GM12878 (cell line): ENCODE results near the gene SLC39A13. TPM values are rescaled to one million over a fixed set of nuclear protein-coding genes. Genes with fewer than 3 reads are reported as not detected.
A peak's percentile ranks its signal among the peaks of the same experiment; 100 is the strongest.

ENCODE experiments used
- BCL11A ChIP-seq: IDR thresholded peaks from 2 replicates; pipeline ENCODE4 v1.6.1; 2011; ENCODE audit warnings: low read depth, low read length
- BMI1 ChIP-seq: fragments of 450-650 bp; IDR thresholded peaks from 2 replicates; pipeline ENCODE4 v1.6.1; 2016; ENCODE audit warnings: mild to moderate bottlenecking, moderate library complexity, borderline replicate concordance
- CBX3 ChIP-seq: fragments of 200-600 bp; sonication (generic); IDR thresholded peaks from 2 replicates; pipeline ENCODE4 v1.6.1; 2016; ENCODE audit warnings: low read depth, borderline replicate concordance
- CEBPB ChIP-seq, 2 experiments: fragments of 150-350 bp in 1 of 2; IDR thresholded peaks; 2 replicates each; pipeline ENCODE4 v1.6.1; 2012 to 2014; ENCODE audit warnings: low read depth in 2 of 2, low read length in 2 of 2, borderline replicate concordance in 1 of 2, inconsistent platforms in 1 of 2
- CREM ChIP-seq: IDR thresholded peaks from 2 replicates; pipeline ENCODE4 v1.6.1; 2014; ENCODE audit warnings: antibody characterized with exemption, low read depth
- E2F8 ChIP-seq: fragments of 450-650 bp; IDR thresholded peaks from 2 replicates; pipeline ENCODE4 v1.6.1; 2018; ENCODE audit warnings: mild to moderate bottlenecking, low read depth, moderate library complexity; ENCODE audit not compliant: partially characterized antibody
- HDAC2 ChIP-seq: fragments of 200-600 bp; sonication (generic); IDR thresholded peaks from 2 replicates; pipeline ENCODE4 v1.6.1; 2017
- IKZF1 ChIP-seq: fragments of 450-650 bp; conservative IDR thresholded peaks from 2 replicates; pipeline ENCODE4 v1.6.1; 2017; ENCODE audit warnings: antibody characterized with exemption, mild to moderate bottlenecking
- JUNB ChIP-seq: IDR thresholded peaks from 2 replicates; pipeline ENCODE4 v1.6.1; 2016; ENCODE audit warnings: antibody characterized with exemption, mild to moderate bottlenecking
- KAT2A ChIP-seq: conservative IDR thresholded peaks from 2 replicates; pipeline ENCODE4 v1.6.1; 2011; ENCODE audit warnings: low read depth, low read length; ENCODE audit not compliant: control insufficient read depth
- MTA2 ChIP-seq: fragments of 450-650 bp; IDR thresholded peaks from 2 replicates; pipeline ENCODE4 v1.6.1; 2016; ENCODE audit warnings: low read depth, mild to moderate bottlenecking, moderate library complexity
- MXI1 ChIP-seq: fragments of 150-350 bp; IDR thresholded peaks from 2 replicates; pipeline ENCODE4 v1.6.1; 2011; ENCODE audit warnings: low read depth, mild to moderate bottlenecking, inconsistent platforms, low read length, improper control_type of control experiment
- MYC ChIP-seq: IDR thresholded peaks from 2 replicates; pipeline ENCODE4 v1.6.1; 2011; ENCODE audit warnings: mild to moderate bottlenecking, low read length, moderate library complexity, inconsistent platforms; ENCODE audit not compliant: insufficient read depth, insufficient replicate concordance, insufficient read length, severe bottlenecking
- NFIC ChIP-seq: IDR thresholded peaks from 2 replicates; pipeline ENCODE4 v1.6.1; 2012; ENCODE audit warnings: low read depth, mild to moderate bottlenecking, inconsistent platforms, low read length, moderate library complexity
- NFXL1 ChIP-seq: fragments of 450-650 bp; IDR thresholded peaks from 2 replicates; pipeline ENCODE4 v1.6.1; 2017; ENCODE audit warnings: antibody characterized with exemption, mild to moderate bottlenecking, borderline replicate concordance
- NFYA ChIP-seq: IDR thresholded peaks from 2 replicates; pipeline ENCODE4 v1.6.1; 2011; ENCODE audit warnings: low read depth, mild to moderate bottlenecking, low read length, improper control_type of control experiment, borderline replicate concordance
- NFYB ChIP-seq: IDR thresholded peaks from 2 replicates; pipeline ENCODE4 v1.6.1; 2011; ENCODE audit warnings: low read depth, mild to moderate bottlenecking, low read length, improper control_type of control experiment, moderate library complexity; ENCODE audit not compliant: insufficient read depth
- NR2F1 ChIP-seq: fragments of 450-650 bp; conservative IDR thresholded peaks from 2 replicates; pipeline ENCODE4 v1.6.1; 2017; ENCODE audit warnings: mild to moderate bottlenecking
- RFX5 ChIP-seq: IDR thresholded peaks from 2 replicates; pipeline ENCODE4 v1.6.1; 2011; ENCODE audit warnings: low read depth, low read length, improper control_type of control experiment
- SMC3 ChIP-seq: IDR thresholded peaks from 2 replicates; pipeline ENCODE4 v1.6.1; 2011; ENCODE audit warnings: low read length, improper control_type of control experiment, borderline replicate concordance
- SREBF1 ChIP-seq: IDR thresholded peaks from 2 replicates; pipeline ENCODE4 v1.6.1; 2012; ENCODE audit warnings: mild to moderate bottlenecking, low read length
- SREBF2 ChIP-seq: IDR thresholded peaks from 2 replicates; pipeline ENCODE4 v1.6.1; 2012; ENCODE audit warnings: mild to moderate bottlenecking, low read length
- STAT1 ChIP-seq: fragments of 450-650 bp; conservative IDR thresholded peaks from 2 replicates; pipeline ENCODE4 v1.6.1; 2014; ENCODE audit warnings: antibody characterized with exemption, mild to moderate bottlenecking
- YBX1 ChIP-seq: fragments of 450-650 bp; IDR thresholded peaks from 2 replicates; pipeline ENCODE4 v1.6.1; 2016; ENCODE audit warnings: antibody characterized with exemption
- polyA plus RNA-seq, 11 experiments: library from polyadenylated mRNA; depleted of rRNA in 4 of 11; unstranded in 6 of 11; stranded (reverse) in 5 of 11; fragments of >200 nt; fragmentation: Nextera tagmentation in 4 of 11; fragmentation: Illumina TruSeq in 1 of 11; extraction: Ambion mirVana in 4 of 11; extraction: Trizol in 1 of 11; gene quantifications; 1 replicate in 1 of 11; 2 replicates in 10 of 11; pipeline versions ENCODE4 v1.2.1 to v1.2.3, GENCODE V29; 2011 to 2016; ENCODE audit warnings: inconsistent platforms in 2 of 11, missing spikeins in 2 of 11, low read depth in 1 of 11
- total RNA-seq, 4 experiments: library from RNA; depleted of rRNA in 3 of 4; stranded (reverse); fragments of >200 nt in 3 of 4; fragmentation: Illumina TruSeq in 1 of 4; extraction: Trizol in 1 of 4; gene quantifications; 2 replicates each; pipeline versions ENCODE4 v1.2.1 to v1.2.3, GENCODE V29; 2013 to 2021
- TF ChIP-seq, protein P1 (sequence below): fragments of 450-650 bp; IDR thresholded peaks from 2 replicates; pipeline ENCODE4 v1.6.1; 2016; ENCODE audit warnings: mild to moderate bottlenecking

Gene SLC39A13
- total and polyA plus RNA-seq, 10 of the 15 experiments (the other 5 are each of a cell fraction or from before 2014, with no cell fraction given), result 0.23 to 19.8 (median 6.3) TPM

- TF ChIP-seq E2F8 (peak; percentile 90), BCL11A (no peak), NFXL1 (no peak), NFYB (peak; percentile 76), YBX1 (no peak), CEBPB (IDR thresholded peaks at IDR 0.05; ENCODE audit: borderline replicate concordance in 1 of 2, low read depth in 2 of 2, low read length in 2 of 2) (0 out of 4 replicates have a peak, but pooled peaks of 1 of the 2 experiments have one; percentile 4), CBX3 (no peak), MYC (no peak), SREBF2 (no peak), IKZF1 (peak; percentile 97), SMC3 (no peak), MXI1 (peak; percentile 75), HDAC2 (no peak), CREM (0 out of 2 replicates have a peak, but pooled peaks have one; percentile 68), BMI1 (no peak), MTA2 (no peak), RFX5 (no peak), KAT2A (no peak), SREBF1 (no peak; the same call in 1 of the 2 replicates), STAT1 (peak; percentile 91), NFYA (no peak), NR2F1 (peak; percentile 14; the same call in 1 of the 2 replicates), NFIC (no peak; the same call in 1 of the 2 replicates), JUNB (no peak)
- TF ChIP-seq, protein P1, sequence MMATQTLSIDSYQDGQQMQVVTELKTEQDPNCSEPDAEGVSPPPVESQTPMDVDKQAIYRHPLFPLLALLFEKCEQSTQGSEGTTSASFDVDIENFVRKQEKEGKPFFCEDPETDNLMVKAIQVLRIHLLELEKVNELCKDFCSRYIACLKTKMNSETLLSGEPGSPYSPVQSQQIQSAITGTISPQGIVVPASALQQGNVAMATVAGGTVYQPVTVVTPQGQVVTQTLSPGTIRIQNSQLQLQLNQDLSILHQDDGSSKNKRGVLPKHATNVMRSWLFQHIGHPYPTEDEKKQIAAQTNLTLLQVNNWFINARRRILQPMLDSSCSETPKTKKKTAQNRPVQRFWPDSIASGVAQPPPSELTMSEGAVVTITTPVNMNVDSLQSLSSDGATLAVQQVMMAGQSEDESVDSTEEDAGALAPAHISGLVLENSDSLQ, result peak; percentile 26; the same call in 1 of the 2 replicates
These were observed 17.9 kb downstream of the SLC39A13 start, which contains the start of gene PSMC3 (continued) for GRCh38 chr11:47426062-47426956.
